HepG2 (cell line): ENCODE results near the gene RPTOR. TPM values are rescaled to one million over a fixed set of nuclear protein-coding genes. Genes with fewer than 3 reads are reported as not detected.

Experiments
- ATAC-seq: fragments of 200-7000 bp; cut with Tn5 transposase; 3 replicates; pipeline ENCODE4 v1.9.1; 2020; ENCODE audit warnings: mild to moderate bottlenecking, moderate library complexity
- BruUV-seq: library from RNA; stranded (reverse); fragments of 400-500 nt; replicated peaks from 2 replicates; lab custom pipeline; 2021; lab: Mats Ljungman, UMichigan
- CTCF ChIA-PET: fragments of 300-600 bp; formaldehyde crosslinking; extraction: SDS; loops from one replicate; lab custom pipeline; 2021; ENCODE audit warnings: low total read pairs, inconsistent platforms, low intra/inter-chr PET ratio; lab: Yijun Ruan, JAX
- POLR2A ChIA-PET: fragments of 350-600 bp; sonication (Branson Sonifier 250); formaldehyde crosslinking; loops from one replicate; lab custom pipeline; 2020; ENCODE audit warnings: antibody characterized with exemption, inconsistent platforms; lab: Yijun Ruan, JAX
- DNase-seq: peaks from one replicate; pipeline ENCODE4 v3.0.0-alpha.2; 2015; ENCODE audit warnings: low spot score
- FAIRE-seq: peaks from 3 replicates; lab custom pipeline; 2011; peaks lifted over from hg19 to GRCh38; lab: Jason Lieb, UNC
- H2AFZ ChIP-seq: one replicate; pipeline ENCODE4 v1.6.1; 2011; ENCODE audit warnings: low read length, inconsistent platforms
- H3K27ac ChIP-seq: fragments of 300-600 bp; 3 replicates; pipeline ENCODE4 v1.8.0; 2011; ENCODE audit warnings: mixed run types, mild to moderate bottlenecking, mixed read lengths, low read length, inconsistent platforms; ENCODE audit not compliant: insufficient read depth; ENCODE audit errors: extremely low read length
- H3K27me3 ChIP-seq, 2 experiments: fragments of 200-600 bp in 1 of 2; 2 replicates in 1 of 2; 3 replicates in 1 of 2; pipeline versions ENCODE4 v1.6.0 to v1.8.0; 2011; ENCODE audit warnings: low read length in 2 of 2, mild to moderate bottlenecking in 2 of 2, moderate library complexity in 2 of 2, inconsistent platforms in 1 of 2; ENCODE audit not compliant: insufficient read depth in 2 of 2, control insufficient read depth in 1 of 2
- H3K36me3 ChIP-seq, 2 experiments: fragments of 200-600 bp in 1 of 2; replicated peaks in 1 of 2; 2 replicates in 1 of 2; 3 replicates in 1 of 2; pipeline versions ENCODE4 v1.5.1 to v1.8.0; 2011; ENCODE audit warnings: low read length in 2 of 2, inconsistent platforms in 1 of 2; ENCODE audit not compliant: insufficient read depth in 2 of 2, control insufficient read depth in 1 of 2
- H3K4me1 ChIP-seq: 2 replicates; pipeline ENCODE4 v1.5.1; 2012; ENCODE audit warnings: low read length, inconsistent platforms; ENCODE audit not compliant: insufficient read depth
- H3K4me2 ChIP-seq: 2 replicates; pipeline ENCODE4 v1.6.0; 2011; ENCODE audit warnings: low read depth, low read length, inconsistent platforms
- H3K4me3 ChIP-seq, 3 experiments: fragments of 200-600 bp in 1 of 3; sonication (generic), shearing (Covaris generic) in 1 of 3; replicated peaks in 1 of 3; 2 replicates each; pipeline ENCODE4 v1.5.1; 2011 to 2016; ENCODE audit warnings: low read length in 3 of 3, inconsistent platforms in 2 of 3, low read depth in 2 of 3, mild to moderate bottlenecking in 2 of 3, control low read depth in 1 of 3, mixed read lengths in 1 of 3; ENCODE audit not compliant: insufficient read depth in 1 of 3
- H3K79me2 ChIP-seq: one replicate; pipeline ENCODE4 v1.6.1; 2011; ENCODE audit warnings: low read length, inconsistent platforms; ENCODE audit not compliant: insufficient read depth
- H3K9ac ChIP-seq: 2 replicates; pipeline ENCODE4 v1.6.0; 2011; ENCODE audit warnings: mild to moderate bottlenecking, low read depth, low read length, inconsistent platforms; ENCODE audit not compliant: insufficient read depth
- H3K9me3 ChIP-seq: 2 replicates; pipeline ENCODE4 v1.5.1; 2012; ENCODE audit warnings: mild to moderate bottlenecking, low read length
- H4K20me1 ChIP-seq: 2 replicates; pipeline ENCODE4 v1.6.0; 2011; ENCODE audit warnings: inconsistent platforms, mild to moderate bottlenecking, low read length, moderate library complexity; ENCODE audit not compliant: insufficient read depth
- RNF219 ChIP-seq: sonication (generic); formaldehyde crosslinking; IDR thresholded peaks from 2 replicates; pipeline ENCODE4 v1.5.0; 2020; ENCODE audit warnings: mild to moderate bottlenecking, missing genetic modification reagents
- SALL2 ChIP-seq: sonication (generic); formaldehyde crosslinking; IDR thresholded peaks from 2 replicates; pipeline ENCODE4 v1.8.1; 2023; ENCODE audit warnings: mild to moderate bottlenecking, missing genetic modification reagents, inconsistent platforms
- WGBS: methylation state at CpG from one replicate; pipeline ENCODE4 v1.1.6; 2017; ENCODE audit warnings: low lambda C conversion rate; 5-methylcytosine and 5-hydroxymethylcytosine counted together
- in situ Hi-C: cut with HindIII; loops from 2 replicates; pipeline ENCODE4 v1.10.0; 2017; ENCODE audit warnings: low pct_unique_long_range_greater_than_20kb; ENCODE audit not compliant: extremely low pct_ligation_motif_present
- intact Hi-C: fragments of 100-400 bp; cut with micrococcal nuclease; formaldehyde crosslinking; loops from one replicate; pipeline ENCODE4 v1.10.0; 2022; ENCODE audit not compliant: unreplicated experiment
- polyA plus RNA-seq, 8 experiments: library from polyadenylated mRNA; depleted of rRNA in 3 of 8; stranded (reverse) in 7 of 8; unstranded in 1 of 8; fragments of >200 nt; fragmentation: Illumina TruSeq in 4 of 8; extraction: Trizol in 4 of 8; gene quantifications; 2 replicates each; pipeline versions ENCODE4 v1.2.1 to v1.2.3, GENCODE V29; 2011 to 2016; ENCODE audit warnings: low read depth in 4 of 8, missing spikeins in 1 of 8, mixed read lengths in 1 of 8; ENCODE audit not compliant: insufficient read depth in 1 of 8
- total RNA-seq, 5 experiments: library from RNA; depleted of rRNA; stranded (reverse); fragments of >200 nt; fragmentation: Illumina TruSeq; extraction: Trizol; gene quantifications; 2 replicates each; pipeline ENCODE4 v1.2.3, GENCODE V29; 2016; ENCODE audit warnings: low read depth in 1 of 5
- TF ChIP-seq, protein P1 (sequence below): sonication (generic); formaldehyde crosslinking; IDR thresholded peaks from 2 replicates; pipeline ENCODE4 v1.4.0; 2020; ENCODE audit warnings: missing genetic modification reagents

The RPTOR gene
- total and polyA plus RNA-seq, 2 of the 13 experiments (the other 11 are each of a cell fraction or from before 2014, with no cell fraction given), result 6.6 to 25.3 TPM

DNA sequence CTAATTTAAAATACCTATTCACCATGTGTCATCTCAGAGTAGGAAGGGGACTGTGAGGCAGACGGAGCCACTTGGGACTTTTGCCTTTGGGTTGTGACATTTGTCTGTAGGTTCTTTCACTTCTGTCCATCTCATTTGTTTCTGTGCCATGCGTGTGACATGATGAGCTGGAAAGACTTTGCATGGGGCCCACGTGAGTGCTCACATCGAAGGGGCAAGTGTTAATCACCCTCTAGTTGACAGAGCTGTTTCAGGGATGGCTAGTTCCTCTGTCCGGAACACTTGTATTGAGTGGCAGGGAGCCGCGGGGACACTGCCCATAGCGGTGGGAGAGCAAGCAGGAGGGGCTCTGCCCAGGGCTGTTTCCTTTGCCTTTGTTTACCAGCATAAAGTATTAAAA, 112.0 kb downstream of the RPTOR start:
- FAIRE-seq (no peak), DNase-seq (no peak), ATAC-seq (0 out of 3 replicates have a peak, but pooled peaks have one; percentile 14)
- Histone ChIP-seq H3K79me2 (peaks cover 74% of the 10 kb centered on the region), H3K9ac (no peak overlapping the region), H2AFZ (no peak overlapping the region), H3K4me3 (no peak overlapping the region), H3K9me3 (no peaks in the 10 kb centered on the region), H3K4me2 (no peak overlapping the region), H3K36me3 (no peaks in the 10 kb centered on the region; a peak in 1 of 5 replicates), H3K4me1 (peaks cover 51% of the 10 kb centered on the region), H4K20me1 (no peaks in the 10 kb centered on the region; the same call in 1 of the 2 replicates), H3K27ac (no peak overlapping the region), H3K27me3 (no peaks in the 10 kb centered on the region)
- TF ChIP-seq, protein P1, sequence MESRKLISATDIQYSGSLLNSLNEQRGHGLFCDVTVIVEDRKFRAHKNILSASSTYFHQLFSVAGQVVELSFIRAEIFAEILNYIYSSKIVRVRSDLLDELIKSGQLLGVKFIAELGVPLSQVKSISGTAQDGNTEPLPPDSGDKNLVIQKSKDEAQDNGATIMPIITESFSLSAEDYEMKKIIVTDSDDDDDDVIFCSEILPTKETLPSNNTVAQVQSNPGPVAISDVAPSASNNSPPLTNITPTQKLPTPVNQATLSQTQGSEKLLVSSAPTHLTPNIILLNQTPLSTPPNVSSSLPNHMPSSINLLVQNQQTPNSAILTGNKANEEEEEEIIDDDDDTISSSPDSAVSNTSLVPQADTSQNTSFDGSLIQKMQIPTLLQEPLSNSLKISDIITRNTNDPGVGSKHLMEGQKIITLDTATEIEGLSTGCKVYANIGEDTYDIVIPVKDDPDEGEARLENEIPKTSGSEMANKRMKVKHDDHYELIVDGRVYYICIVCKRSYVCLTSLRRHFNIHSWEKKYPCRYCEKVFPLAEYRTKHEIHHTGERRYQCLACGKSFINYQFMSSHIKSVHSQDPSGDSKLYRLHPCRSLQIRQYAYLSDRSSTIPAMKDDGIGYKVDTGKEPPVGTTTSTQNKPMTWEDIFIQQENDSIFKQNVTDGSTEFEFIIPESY, result peak; percentile 83
- TF ChIP-seq SALL2 (no peak), RNF219 (CRISPR knock-in tag) (no peak)
- CTCF ChIA-PET, result no interaction called here
- intact Hi-C loops, result no loop called here
- BruUV-seq, result no TSS peak
- in situ Hi-C loops, result no loop called here
- 96% methylated on average over 8 of the region's 8 CpGs for WGBS
- POLR2A ChIA-PET, result no interaction called here
